Central memory CD4-positive, alpha-beta T cell (primary cell): ENCODE data around the gene BGLAP.
"Not testable (repeated sequence)": the region's sequence is repeated elsewhere in the genome, so short reads cannot be mapped to it uniquely, and the experiment has no call there.

Experiments used
- DNase-seq: peaks from one replicate; pipeline ENCODE4 v3.0.0; 2022
- total RNA-seq, 3 experiments: gene quantifications; one replicate each; lab custom pipeline; 2026; lab: John Stamatoyannopoulos, UW

Gene BGLAP
- total RNA-seq, result 0.11 to 0.58 (median 0.27) reads per million in 3 experiments

GRCh38 chr1:156241926-156242325 is at the start of gene BGLAP:
TSS of gene BGLAP (plus strand) at chr1:156242184. CDS start at chr1:156242232, 48 bp downstream.
- DNase-seq, result no peak

GRCh38 chr1:156193208-156193487 is 48.8 kb upstream of the BGLAP start:
- DNase-seq, result no peak

- DNase-seq, result peak; percentile 98
Observed at GRCh38 chr1:156193488-156194299, 48.3 kb upstream of the BGLAP start, which contains the start of gene SLC25A44. TSS of gene SLC25A44 (plus strand) at chr1:156194104. CDS start at chr1:156199848, 5,744 bp downstream.

- no peak for DNase-seq
Observed at GRCh38 chr1:156194300-156194652, 47.7 kb upstream of the BGLAP start.

- DNase-seq, result no peak
Observed at GRCh38 chr1:156195853-156196252, 46.1 kb upstream of the BGLAP start.

GRCh38 chr1:156196445-156196844 is 45.5 kb upstream of the BGLAP start:
- DNase-seq, result no peak

GRCh38 chr1:156198831-156199349 is 43.1 kb upstream of the BGLAP start:
- DNase-seq, result no peak

GRCh38 chr1:156200044-156200443 is 41.9 kb upstream of the BGLAP start:
- DNase-seq, result no peak

GRCh38 chr1:156203331-156203730 is 38.7 kb upstream of the BGLAP start:
- DNase-seq, result no peak

- DNase-seq, result no peak
Observed at GRCh38 chr1:156204686-156205085, 37.3 kb upstream of the BGLAP start.

- DNase-seq, result no peak
Observed at GRCh38 chr1:156211243-156211642, 30.7 kb upstream of the BGLAP start.

GRCh38 chr1:156212130-156212529 is 29.9 kb upstream of the BGLAP start:
- DNase-seq, result no peak

- peak; percentile 95 for DNase-seq
Observed at GRCh38 chr1:156212833-156213643, 28.9 kb upstream of the BGLAP start, which contains the start of gene PMF1. TSS of gene PMF1 (plus strand) at chr1:156213007. CDS start at chr1:156213016, 9 bp downstream.

- no peak for DNase-seq
Observed at GRCh38 chr1:156213644-156213966, 28.4 kb upstream of the BGLAP start.

GRCh38 chr1:156214024-156214748 is 27.8 kb upstream of the BGLAP start:
- no peak for DNase-seq

- not testable (repeated sequence) for DNase-seq
Observed at GRCh38 chr1:156216361-156217086, 25.5 kb upstream of the BGLAP start.

- peak; percentile 36 for DNase-seq
Observed at GRCh38 chr1:156217871-156218270, 24.1 kb upstream of the BGLAP start.

- DNase-seq, result no peak
Observed at GRCh38 chr1:156220226-156220625, 21.8 kb upstream of the BGLAP start.

- DNase-seq, result no peak
Observed at GRCh38 chr1:156221986-156222692, 19.8 kb upstream of the BGLAP start.

GRCh38 chr1:156225677-156226014 is 16.3 kb upstream of the BGLAP start:
- DNase-seq, result no peak

GRCh38 chr1:156226116-156226538 is 15.9 kb upstream of the BGLAP start:
- DNase-seq, result no peak

- no peak for DNase-seq
Observed at GRCh38 chr1:156226782-156227181, 15.2 kb upstream of the BGLAP start.
